Spinal cord (tissue), 10 donors: Measurements from ENCODE around the gene PPIG. TPM values are rescaled to one million over a fixed set of nuclear protein-coding genes. Genes with fewer than 3 reads are reported as not detected.

ENCODE experiments used
- DNase-seq, 6 donors: peaks; one replicate each; pipeline versions ENCODE4 v3.0.0 to v3.0.0-alpha.2; 2013 to 2015; ENCODE audit warnings: low spot score in 6 of 6, low read depth in 4 of 6
- H3K27ac ChIP-seq: one replicate; pipeline ENCODE4 v1.5.1; 2013; ENCODE audit warnings: low read depth, low read length, control low read depth
- H3K27me3 ChIP-seq: one replicate; pipeline ENCODE4 v1.6.1; 2013; ENCODE audit warnings: low read length; ENCODE audit not compliant: control insufficient read depth, insufficient read depth
- H3K36me3 ChIP-seq: one replicate; pipeline ENCODE4 v1.6.1; 2013; ENCODE audit warnings: low read length; ENCODE audit not compliant: control insufficient read depth, insufficient read depth
- H3K4me1 ChIP-seq: one replicate; pipeline ENCODE4 v1.6.1; 2013; ENCODE audit warnings: low read length; ENCODE audit not compliant: control insufficient read depth, insufficient read depth
- H3K4me3 ChIP-seq: one replicate; pipeline ENCODE4 v1.5.1; 2013; ENCODE audit warnings: low read depth, low read length, control low read depth
- H3K9me3 ChIP-seq: one replicate; pipeline ENCODE4 v1.6.1; 2013; ENCODE audit warnings: low read length; ENCODE audit not compliant: control insufficient read depth, insufficient read depth
- WGBS: methylation state at CpG from one replicate; pipeline ENCODE4 v1.1.5; 2013; ENCODE audit warnings: missing lambda C conversion rate; ENCODE audit not compliant: insufficient coverage; 5-methylcytosine and 5-hydroxymethylcytosine counted together
- polyA plus RNA-seq, 2 donors: library from polyadenylated mRNA; unstranded; fragments of 120-200 nt; gene quantifications; one replicate each; pipeline ENCODE4 v1.2.1, GENCODE V29; 2013; ENCODE audit not compliant: insufficient read length in 2 of 2
- total RNA-seq, 2 donors: library from RNA; depleted of rRNA in 1 of 2; stranded (reverse); fragments of 120-200 nt in 1 of 2; fragments of >200 nt in 1 of 2; gene quantifications; one replicate each; pipeline versions ENCODE4 v1.2.3 to v1.2.4, GENCODE V29; 2013 to 2014
- donor health status: healthy.

PPIG gene
- total and polyA plus RNA-seq, 4 donors, result 51.3 to 69.9 (median 56.3) TPM

- 100% methylated on average over 1 of the region's 2 CpGs for WGBS
- Histone ChIP-seq H3K27me3 (no peaks in the 10 kb centered on the region), H3K4me1 (no peaks in the 10 kb centered on the region), H3K27ac (no peak overlapping the region), H3K9me3 (no peaks in the 10 kb centered on the region), H3K36me3 (no peaks in the 10 kb centered on the region), H3K4me3 (no peak overlapping the region)
- DNase-seq, result no peak
These were observed 83.4 kb downstream of the PPIG start for GRCh38 chr2:169667583-169667982.

- no peak overlapping the region for H3K27ac ChIP-seq
- H3K4me3 ChIP-seq, result no peak overlapping the region
- DNase-seq, result no peak
- no peaks in the 10 kb centered on the region for H3K27me3 ChIP-seq
- no peaks in the 10 kb centered on the region for H3K36me3 ChIP-seq
- no peaks in the 10 kb centered on the region for H3K9me3 ChIP-seq
- WGBS, result no CpG with 5 or more reads among the region's 2 CpGs
- no peaks in the 10 kb centered on the region for H3K4me1 ChIP-seq
These were observed 86.1 kb downstream of the PPIG start for GRCh38 chr2:169670215-169670651.

- H3K27ac ChIP-seq, result no peak overlapping the region
- no peak for DNase-seq
- H3K36me3 ChIP-seq, result no peaks in the 10 kb centered on the region
- no peaks in the 10 kb centered on the region for H3K4me1 ChIP-seq
- H3K27me3 ChIP-seq, result no peaks in the 10 kb centered on the region
- no peaks in the 10 kb centered on the region for H3K9me3 ChIP-seq
- no peak overlapping the region for H3K4me3 ChIP-seq
- WGBS, result 96% methylated on average over 2 of the region's 4 CpGs
These were observed 86.8 kb downstream of the PPIG start for GRCh38 chr2:169670937-169671336.

GRCh38 chr2:169672406-169672805 lies 88.3 kb downstream of the PPIG start:
- no peaks in the 10 kb centered on the region for H3K9me3 ChIP-seq
- 99% methylated on average over 6 of the region's 6 CpGs for WGBS
- no peak overlapping the region for H3K4me3 ChIP-seq
- no peak for DNase-seq
- H3K27ac ChIP-seq, result no peak overlapping the region
- no peaks in the 10 kb centered on the region for H3K4me1 ChIP-seq
- no peaks in the 10 kb centered on the region for H3K36me3 ChIP-seq
- no peaks in the 10 kb centered on the region for H3K27me3 ChIP-seq

- Histone ChIP-seq H3K27ac (no peak overlapping the region), H3K27me3 (no peaks in the 10 kb centered on the region), H3K9me3 (no peaks in the 10 kb centered on the region), H3K36me3 (no peaks in the 10 kb centered on the region), H3K4me1 (no peaks in the 10 kb centered on the region), H3K4me3 (no peak overlapping the region)
- no CpG with 5 or more reads among the region's 3 CpGs for WGBS
- DNase-seq, result no peak
These were observed 89.0 kb downstream of the PPIG start for GRCh38 chr2:169673106-169673505.

GRCh38 chr2:169673921-169674320 lies 89.8 kb downstream of the PPIG start:
- Histone ChIP-seq H3K36me3 (no peaks in the 10 kb centered on the region), H3K9me3 (no peaks in the 10 kb centered on the region), H3K27me3 (no peaks in the 10 kb centered on the region), H3K4me3 (no peak overlapping the region), H3K27ac (no peak overlapping the region), H3K4me1 (no peaks in the 10 kb centered on the region)
- DNase-seq, result no peak
- 100% methylated on average over 2 of the region's 2 CpGs for WGBS

- H3K4me3 ChIP-seq, result no peak overlapping the region
- H3K27ac ChIP-seq, result no peak overlapping the region
- no peaks in the 10 kb centered on the region for H3K9me3 ChIP-seq
- no peak for DNase-seq
- no CpG with 5 or more reads among the region's 3 CpGs for WGBS
- H3K36me3 ChIP-seq, result peaks cover 3% of the 10 kb centered on the region
- no peaks in the 10 kb centered on the region for H3K27me3 ChIP-seq
- H3K4me1 ChIP-seq, result no peaks in the 10 kb centered on the region
These were observed 92.2 kb downstream of the PPIG start for GRCh38 chr2:169676357-169676756.

GRCh38 chr2:169676850-169677249 lies 92.7 kb downstream of the PPIG start:
- WGBS, result 57% methylated on average over 1 of the region's 6 CpGs
- Histone ChIP-seq H3K9me3 (no peaks in the 10 kb centered on the region), H3K27me3 (no peaks in the 10 kb centered on the region), H3K4me1 (no peaks in the 10 kb centered on the region), H3K36me3 (peaks cover 3% of the 10 kb centered on the region), H3K4me3 (no peak overlapping the region), H3K27ac (no peak overlapping the region)
- no peak for DNase-seq

GRCh38 chr2:169683054-169683424 lies 98.9 kb downstream of the PPIG start:
- Histone ChIP-seq H3K9me3 (no peaks in the 10 kb centered on the region), H3K27ac (no peak overlapping the region), H3K36me3 (peaks cover 3% of the 10 kb centered on the region), H3K4me3 (no peak overlapping the region), H3K27me3 (no peaks in the 10 kb centered on the region), H3K4me1 (no peaks in the 10 kb centered on the region)
- no peak for DNase-seq
- WGBS, result no CpG with 5 or more reads among the region's 3 CpGs

GRCh38 chr2:169683425-169684134 lies 99.4 kb downstream of the PPIG start:
- H3K4me3 ChIP-seq, result no peak overlapping the region
- H3K36me3 ChIP-seq, result peaks cover 3% of the 10 kb centered on the region
- peaks cover 2% of the 10 kb centered on the region for H3K9me3 ChIP-seq
- H3K27me3 ChIP-seq, result no peaks in the 10 kb centered on the region
- WGBS, result 50% methylated on average over 1 of the region's 3 CpGs
- H3K27ac ChIP-seq, result no peak overlapping the region
- H3K4me1 ChIP-seq, result no peaks in the 10 kb centered on the region
- DNase-seq, result no peak
